Measurements from ENCODE around the gene ANKRD44.
"Not testable (repeated sequence)": the region's sequence is repeated elsewhere in the genome, so short reads cannot be mapped to it uniquely, and the experiment has no call there.

Gene ANKRD44

DNA sequence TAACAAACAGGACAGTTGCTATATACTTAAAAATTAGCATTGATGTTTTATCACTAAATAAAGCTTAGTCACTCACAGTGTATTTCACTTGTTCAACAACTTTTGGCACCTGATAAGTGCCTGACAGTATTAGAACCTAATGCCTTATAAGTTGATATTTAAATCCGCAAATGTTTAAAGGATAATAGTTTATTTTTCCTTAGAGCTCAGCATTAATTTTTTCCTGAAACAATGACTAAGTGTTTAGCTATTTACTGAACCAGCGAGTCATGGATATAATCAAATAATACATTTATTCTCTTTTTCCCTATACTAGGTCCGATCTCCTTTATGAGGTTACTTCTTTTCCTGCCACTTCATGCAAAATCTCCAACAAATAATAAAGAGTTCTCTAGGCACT is 238.0 kb downstream of the ANKRD44 start:
- ChIA-PET POLR2A (no interaction called here), CTCF (interaction anchor here (1.0 to 2.2 kb wide), 2 partner anchors 14 to 41 kb away, joined by 3 to 6 read pairs; no protein-coding TSS in a partner anchor)
- TF ChIP-seq, protein P1, sequence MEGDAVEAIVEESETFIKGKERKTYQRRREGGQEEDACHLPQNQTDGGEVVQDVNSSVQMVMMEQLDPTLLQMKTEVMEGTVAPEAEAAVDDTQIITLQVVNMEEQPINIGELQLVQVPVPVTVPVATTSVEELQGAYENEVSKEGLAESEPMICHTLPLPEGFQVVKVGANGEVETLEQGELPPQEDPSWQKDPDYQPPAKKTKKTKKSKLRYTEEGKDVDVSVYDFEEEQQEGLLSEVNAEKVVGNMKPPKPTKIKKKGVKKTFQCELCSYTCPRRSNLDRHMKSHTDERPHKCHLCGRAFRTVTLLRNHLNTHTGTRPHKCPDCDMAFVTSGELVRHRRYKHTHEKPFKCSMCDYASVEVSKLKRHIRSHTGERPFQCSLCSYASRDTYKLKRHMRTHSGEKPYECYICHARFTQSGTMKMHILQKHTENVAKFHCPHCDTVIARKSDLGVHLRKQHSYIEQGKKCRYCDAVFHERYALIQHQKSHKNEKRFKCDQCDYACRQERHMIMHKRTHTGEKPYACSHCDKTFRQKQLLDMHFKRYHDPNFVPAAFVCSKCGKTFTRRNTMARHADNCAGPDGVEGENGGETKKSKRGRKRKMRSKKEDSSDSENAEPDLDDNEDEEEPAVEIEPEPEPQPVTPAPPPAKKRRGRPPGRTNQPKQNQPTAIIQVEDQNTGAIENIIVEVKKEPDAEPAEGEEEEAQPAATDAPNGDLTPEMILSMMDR (IDR thresholded peaks at IDR 0.05; ENCODE audit: control extremely low read depth, extremely low read depth, low read depth, missing control alignments), result no peak
- DNase-seq (ENCODE audit: extremely low spot score), result no peak

DNA sequence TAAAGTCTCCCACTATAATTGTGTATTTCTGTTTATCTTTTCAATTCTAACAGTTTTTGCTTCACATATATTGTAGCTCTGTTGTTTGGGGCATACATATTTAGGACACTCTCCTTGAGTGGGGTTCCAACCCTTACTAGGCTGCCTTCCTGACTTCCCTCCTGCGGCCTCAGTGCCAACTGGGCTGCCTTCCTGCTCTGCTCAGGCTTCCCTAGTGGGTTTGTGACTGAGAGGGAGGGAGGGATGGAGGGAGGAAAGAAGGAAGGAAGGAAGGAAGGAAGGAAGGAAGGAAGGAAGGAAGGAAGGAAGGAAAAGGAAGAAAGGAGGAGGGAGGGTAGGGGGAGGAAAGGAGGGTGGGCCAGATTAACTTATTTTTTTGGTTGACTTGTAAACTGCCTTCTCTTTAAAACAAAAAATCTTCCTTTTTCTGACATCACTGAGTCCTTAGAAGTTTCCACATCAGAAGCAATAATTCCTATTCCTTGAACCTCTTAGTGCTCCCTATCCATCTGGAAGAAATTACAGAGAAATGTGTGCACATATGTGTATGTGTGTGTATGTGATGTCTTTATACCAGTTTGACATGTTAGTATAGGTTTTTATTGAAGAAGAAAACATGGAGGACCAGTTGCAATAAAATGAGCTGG is 238.7 kb downstream of the ANKRD44 start:
- POLR2A ChIA-PET, result no interaction called here
- no peak for DNase-seq (ENCODE audit: extremely low spot score)
- CTCF ChIA-PET, result interaction anchor here (1.0 to 2.2 kb wide), 2 partner anchors 15 to 42 kb away, joined by 3 to 6 read pairs; no protein-coding TSS in a partner anchor
- TF ChIP-seq, protein P1 (IDR thresholded peaks at IDR 0.05; ENCODE audit: control extremely low read depth, extremely low read depth, low read depth, missing control alignments), result no peak

DNA sequence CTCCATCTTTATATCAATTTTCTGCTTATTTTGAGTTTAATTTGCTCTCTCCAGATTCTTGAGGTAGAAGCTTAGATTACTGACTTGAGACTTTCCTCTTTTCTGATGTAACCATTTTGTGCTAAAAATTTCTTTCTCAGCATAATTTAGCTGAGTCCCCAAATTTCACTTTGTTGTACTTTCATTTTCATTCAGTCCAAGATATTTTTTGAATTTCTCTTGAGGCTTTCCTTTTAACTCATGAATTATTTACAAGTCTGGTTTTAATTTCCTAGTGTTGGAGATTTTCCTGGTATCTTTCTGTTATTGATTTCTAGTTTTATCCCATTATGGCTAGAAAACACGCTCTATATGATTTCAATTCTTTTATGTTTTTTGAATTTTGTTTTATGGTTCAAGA is 239.4 kb downstream of the ANKRD44 start:
- ChIA-PET CTCF (no interaction called here), POLR2A (no interaction called here)
- DNase-seq (ENCODE audit: extremely low spot score), result no peak
- TF ChIP-seq, protein P1 (IDR thresholded peaks at IDR 0.05; ENCODE audit: control extremely low read depth, extremely low read depth, low read depth, missing control alignments), result no peak

GRCh38 chr2:197069958-197070357 is 240.6 kb downstream of the ANKRD44 start:
- TF ChIP-seq, protein P1 (IDR thresholded peaks at IDR 0.05; ENCODE audit: control extremely low read depth, extremely low read depth, low read depth, missing control alignments), result no peak
- ChIA-PET CTCF (interaction anchor here (1.2 kb wide), 1 partner anchor 8 kb away, joined by 3 read pairs; no protein-coding TSS in a partner anchor), POLR2A (no interaction called here)
- DNase-seq (ENCODE audit: extremely low spot score), result no peak

- POLR2A ChIA-PET; DNase-seq (ENCODE audit: extremely low spot score): not testable (repeated sequence)
- CTCF ChIA-PET, result interaction anchor here (1.3 kb wide), 1 partner anchor 14 kb away, joined by 4 read pairs; no protein-coding TSS in a partner anchor
Measured at GRCh38 chr2:197062574-197062973, 248.0 kb downstream of the ANKRD44 start.

DNA sequence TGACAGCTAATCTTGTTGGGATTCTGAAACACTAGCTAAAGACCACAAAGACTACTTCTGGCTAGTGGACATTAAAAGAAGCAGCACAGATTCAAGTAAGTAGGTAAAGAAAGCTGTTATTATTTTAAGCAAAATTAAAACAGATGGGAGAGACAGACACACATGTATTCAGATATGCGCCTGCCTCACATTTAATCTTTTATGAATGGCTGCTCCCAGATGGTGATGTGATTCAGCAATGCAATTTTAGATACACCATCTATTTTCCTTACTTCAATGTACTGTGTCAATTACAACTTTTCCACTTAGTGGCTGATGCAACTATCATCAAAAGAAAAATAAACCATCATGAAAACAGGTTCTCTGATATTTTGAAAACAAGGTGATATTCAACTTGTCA is 251.1 kb downstream of the ANKRD44 start:
- ChIA-PET CTCF (interaction anchor here (1.1 kb wide), 1 partner anchor 8 kb away, joined by 3 read pairs; no protein-coding TSS in a partner anchor), POLR2A (no interaction called here)
- TF ChIP-seq, protein P1 (IDR thresholded peaks at IDR 0.05; ENCODE audit: control extremely low read depth, extremely low read depth, low read depth, missing control alignments), result no peak
- DNase-seq (ENCODE audit: extremely low spot score), result no peak

- no peak for DNase-seq (ENCODE audit: extremely low spot score)
- ChIA-PET POLR2A (no interaction called here), CTCF (no interaction called here)
- TF ChIP-seq, protein P1 (IDR thresholded peaks at IDR 0.05; ENCODE audit: control extremely low read depth, extremely low read depth, low read depth, missing control alignments), result no peak
Measured at GRCh38 chr2:197058777-197059300, 251.7 kb downstream of the ANKRD44 start.
